Neural crest cell (in vitro differentiated cells): ENCODE measurements around the gene EPN1. TPM values are rescaled to one million over a fixed set of nuclear protein-coding genes. Genes with fewer than 3 reads are reported as not detected.

Experiments used
- DNase-seq: peaks from one replicate; pipeline ENCODE4 v3.0.0; 2021; ENCODE audit warnings: low read depth, mixed read lengths, low spot score
- H3K27ac Mint-ChIP-seq: one replicate; pipeline ENCODE4 v1.8.0; 2021; ENCODE audit warnings: mild to moderate bottlenecking, mixed read lengths; ENCODE audit not compliant: unreplicated experiment
- H3K27me3 Mint-ChIP-seq: 2 replicates; pipeline ENCODE4 v1.8.0; 2021; ENCODE audit warnings: low read depth, mild to moderate bottlenecking, mixed read lengths
- H3K36me3 Mint-ChIP-seq: 2 replicates; pipeline ENCODE4 v1.8.0; 2021; ENCODE audit warnings: low read depth, mild to moderate bottlenecking, mixed read lengths
- H3K4me1 Mint-ChIP-seq: 2 replicates; pipeline ENCODE4 v1.8.0; 2021; ENCODE audit warnings: mixed read lengths
- H3K4me3 Mint-ChIP-seq: one replicate; pipeline ENCODE4 v1.8.0; 2021; ENCODE audit warnings: mild to moderate bottlenecking, mixed read lengths
- H3K9me3 Mint-ChIP-seq: 2 replicates; pipeline ENCODE4 v1.8.0; 2021; ENCODE audit warnings: mixed read lengths
- CTCF ChIP-seq: fragments of 200-600 bp; sonication (generic); conservative IDR thresholded peaks from 2 replicates; pipeline ENCODE4 v1.5.0; 2021; ENCODE audit warnings: antibody characterized with exemption, mild to moderate bottlenecking
- total RNA-seq: library from RNA; stranded (reverse); gene quantifications from 2 replicates; pipeline ENCODE4 v1.2.1, GENCODE V29; 2021

EPN1 gene
- total RNA-seq, 1 donor from 2014 or later: 129 TPM

GRCh38 chr19:55666343-55667005, 8.6 kb upstream of the EPN1 start:
- no peak overlapping the region for H3K4me3 Mint-ChIP-seq
- H3K9me3 Mint-ChIP-seq: no peaks in the 10 kb centered on the region
- no peak overlapping the region for H3K27ac Mint-ChIP-seq
- TF ChIP-seq CTCF: no peak
- no peak for DNase-seq
- H3K27me3 Mint-ChIP-seq: peaks cover under 1% of the 10 kb centered on the region
- peaks cover 7% of the 10 kb centered on the region for H3K4me1 Mint-ChIP-seq
- peaks cover 16% of the 10 kb centered on the region for H3K36me3 Mint-ChIP-seq

- H3K36me3 Mint-ChIP-seq: peaks cover 15% of the 10 kb centered on the region
- no peaks in the 10 kb centered on the region for H3K9me3 Mint-ChIP-seq
- H3K4me3 Mint-ChIP-seq: no peak overlapping the region
- peaks cover 10% of the 10 kb centered on the region for H3K4me1 Mint-ChIP-seq
- H3K27me3 Mint-ChIP-seq: peaks cover 3% of the 10 kb centered on the region
- no peak for DNase-seq
- H3K27ac Mint-ChIP-seq: no peak overlapping the region
- TF ChIP-seq CTCF: no peak
Measured at GRCh38 chr19:55667006-55667381, 8.0 kb upstream of the EPN1 start.

DNA sequence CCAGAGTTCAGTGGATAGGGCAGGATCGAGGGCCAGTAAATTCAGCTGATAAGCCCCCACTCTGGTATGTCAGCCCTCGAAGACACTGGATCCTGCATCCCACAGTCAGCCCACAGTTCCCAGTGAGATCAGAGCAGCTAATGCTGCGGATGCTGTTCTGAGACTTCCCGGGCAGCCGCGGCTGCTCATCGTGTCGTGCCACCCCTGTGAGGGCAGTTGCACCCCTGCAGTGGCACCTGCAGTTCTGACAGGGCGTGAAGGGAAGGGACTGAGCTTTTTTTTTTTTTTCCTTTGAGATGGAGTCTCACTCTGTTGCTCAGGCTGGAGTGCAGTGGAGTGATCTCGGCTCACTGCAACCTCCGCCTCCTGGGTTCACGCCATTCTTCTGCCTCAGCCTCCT, 7.5 kb upstream of the EPN1 start:
- DNase-seq: no peak
- peaks cover 18% of the 10 kb centered on the region for H3K36me3 Mint-ChIP-seq
- TF ChIP-seq CTCF: no peak
- no peak overlapping the region for H3K27ac Mint-ChIP-seq
- no peaks in the 10 kb centered on the region for H3K9me3 Mint-ChIP-seq
- no peak overlapping the region for H3K4me3 Mint-ChIP-seq
- H3K27me3 Mint-ChIP-seq: peaks cover 3% of the 10 kb centered on the region
- peaks cover 13% of the 10 kb centered on the region for H3K4me1 Mint-ChIP-seq

DNA sequence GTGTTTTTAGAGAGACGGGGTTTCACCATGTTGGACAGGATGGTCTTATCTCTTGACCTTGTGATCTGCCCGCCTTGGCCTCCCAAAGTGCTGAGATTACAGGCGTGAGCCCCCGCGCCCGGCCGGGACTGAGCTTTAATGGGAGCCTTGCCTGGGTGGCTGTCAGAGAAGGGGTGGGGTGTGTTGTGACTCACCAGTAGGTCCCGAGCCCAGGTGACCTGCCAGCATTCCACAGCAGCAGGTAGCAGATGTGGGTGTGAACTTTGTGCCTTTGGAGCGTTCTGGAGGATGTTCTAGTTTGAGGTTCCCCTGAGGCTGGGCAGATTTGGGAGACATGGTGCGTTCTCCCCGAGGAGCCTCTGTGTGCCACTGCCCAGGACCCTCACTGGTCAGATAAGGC, 7.1 kb upstream of the EPN1 start:
- Mint-ChIP-seq H3K36me3 (peaks cover 14% of the 10 kb centered on the region), H3K4me3 (no peak overlapping the region), H3K27me3 (peaks cover 3% of the 10 kb centered on the region), H3K27ac (no peak overlapping the region), H3K9me3 (no peaks in the 10 kb centered on the region), H3K4me1 (peaks cover 13% of the 10 kb centered on the region)
- DNase-seq: no peak
- no peak for TF ChIP-seq CTCF

DNA sequence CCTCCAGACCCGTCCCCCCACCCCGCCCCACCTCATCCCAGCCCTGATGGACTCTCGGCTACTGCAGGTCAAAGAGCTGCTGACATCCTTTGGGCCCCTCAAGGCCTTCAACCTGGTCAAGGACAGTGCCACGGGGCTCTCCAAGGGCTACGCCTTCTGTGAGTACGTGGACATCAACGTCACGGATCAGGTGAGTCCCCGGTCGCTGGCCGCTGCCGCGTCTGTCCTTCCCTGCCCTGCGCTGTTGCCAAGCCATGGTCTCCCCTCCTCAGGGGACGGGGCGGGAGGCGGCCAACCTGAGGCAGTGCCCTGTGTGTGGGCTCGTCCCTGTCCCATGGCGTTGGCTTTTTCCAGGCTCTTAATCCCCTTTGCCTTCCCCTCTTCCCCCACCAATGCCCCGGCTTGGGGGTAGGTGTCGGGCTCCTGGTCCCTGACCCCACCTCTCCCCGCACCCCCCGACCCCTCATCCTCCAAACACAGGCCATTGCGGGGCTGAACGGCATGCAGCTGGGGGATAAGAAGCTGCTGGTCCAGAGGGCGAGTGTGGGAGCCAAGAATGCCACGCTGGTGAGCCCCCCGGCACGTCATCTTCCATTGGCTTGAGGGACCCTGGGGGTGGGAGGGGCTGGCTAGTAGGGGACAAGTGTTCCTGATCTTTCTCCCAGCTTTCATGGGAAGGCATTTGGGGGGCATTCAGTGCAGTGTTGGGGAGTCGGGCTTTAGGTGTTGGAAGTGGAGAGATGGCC, 6.2 kb upstream of the EPN1 start:
- no peak overlapping the region for H3K27ac Mint-ChIP-seq
- no peak for DNase-seq
- H3K4me1 Mint-ChIP-seq: peaks cover 20% of the 10 kb centered on the region
- no peak overlapping the region for H3K4me3 Mint-ChIP-seq
- H3K36me3 Mint-ChIP-seq: peaks cover 12% of the 10 kb centered on the region
- H3K9me3 Mint-ChIP-seq: no peaks in the 10 kb centered on the region
- H3K27me3 Mint-ChIP-seq: peaks cover 3% of the 10 kb centered on the region
- TF ChIP-seq CTCF: no peak
